ENCODE data around the gene YARS1. TPM values are rescaled to one million over a fixed set of nuclear protein-coding genes. Genes with fewer than 3 reads are reported as not detected.

Gene YARS1
- total RNA-seq, 1 experiment from 2014 or later = 194 TPM

DNA sequence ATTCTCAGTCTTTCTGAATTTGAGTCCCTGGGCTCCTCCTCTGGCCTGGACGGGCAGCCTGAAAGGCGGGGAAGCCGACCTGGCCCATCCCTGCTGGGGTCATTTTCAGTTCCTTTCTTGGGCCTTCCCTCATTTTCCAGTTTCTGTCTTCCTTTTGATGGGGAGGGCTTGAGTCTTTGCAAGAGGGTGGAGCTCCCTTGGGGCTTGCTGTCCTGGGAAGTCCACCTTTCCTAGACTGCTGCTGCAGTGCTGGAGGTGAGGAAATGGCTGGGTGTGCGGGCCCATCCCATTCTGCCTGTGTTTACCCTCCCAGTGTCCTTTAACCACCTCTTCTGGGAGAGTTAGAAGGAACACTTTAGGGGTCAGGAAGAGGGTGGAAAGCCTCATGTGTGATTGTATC, 74.2 kb downstream of the YARS1 start:
- H3K9ac ChIP-seq (ENCODE audit: extremely low read depth, insufficient read length, low read length) = no peak overlapping the region
- H2AK5ac ChIP-seq (ENCODE audit: insufficient read length, low read length) = no peak overlapping the region

More for the DNA sequence above, 74.2 kb downstream of the YARS1 start:
- Mint-ChIP-seq H3K4me3 (peak overlapping the region; percentile 75 to 83), H3K4me1 (peaks cover 29 to 32% of the 10 kb centered on the region in 2 experiments), H3K36me3 (ENCODE audit: insufficient read depth in 1 of 3, low read depth in 3 of 3) (peaks cover 0 to 10% (median 5%) of the 10 kb centered on the region in 3 experiments; a peak in 5 of 7 replicates), H3K27ac (no peak overlapping the region), H3K9me3 (no peaks in the 10 kb centered on the region), H3K27me3 (ENCODE audit: low read depth) (peaks cover 15% of the 10 kb centered on the region)
- no peak overlapping the region for H2BK5ac ChIP-seq (ENCODE audit: insufficient read length, low read length)
- no peak overlapping the region for H3K14ac ChIP-seq (ENCODE audit: insufficient read depth, low read length)
- H4K20me1 ChIP-seq (ENCODE audit: control insufficient read depth, insufficient read depth, insufficient read length) = no peaks in the 10 kb centered on the region
- DNase-seq = no peak
- no peaks in the 10 kb centered on the region for H3K79me2 ChIP-seq (ENCODE audit: insufficient read depth, low read length)
- peaks cover 3% of the 10 kb centered on the region; the same call in 1 of the 2 replicates for H3K4me1 ChIP-seq (ENCODE audit: insufficient read depth, low read length)
- no peak overlapping the region for H2BK20ac ChIP-seq (ENCODE audit: low read depth, low read length, poor library complexity, severe bottlenecking)
- no peak overlapping the region for H3K23ac ChIP-seq (ENCODE audit: insufficient read length, low read depth, low read length)
- H2BK120ac ChIP-seq (ENCODE audit: low read depth, low read length, poor library complexity, severe bottlenecking) = no peak overlapping the region
- no peak overlapping the region for H4K5ac ChIP-seq (ENCODE audit: insufficient read length, low read depth, low read length)
- no peak overlapping the region for H3K4ac ChIP-seq (ENCODE audit: low read depth, low read length)
- peaks cover 3% of the 10 kb centered on the region for H3K23me2 ChIP-seq (ENCODE audit: insufficient read length, low read depth, low read length, poor library complexity, severe bottlenecking)
- H2AFZ ChIP-seq (ENCODE audit: low read length) = no peak overlapping the region
- H4K8ac ChIP-seq (replicated peaks; ENCODE audit: insufficient read length, low read depth, low read length) = no peak overlapping the region
- H3K79me1 ChIP-seq (ENCODE audit: insufficient read depth, low read depth, low read length, poor library complexity, severe bottlenecking) = no peaks in the 10 kb centered on the region
- H3K9me3 ChIP-seq (ENCODE audit: control insufficient read depth, low read depth, low read length) = no peaks in the 10 kb centered on the region
- no peak overlapping the region for H2BK15ac ChIP-seq (ENCODE audit: low read depth, low read length)
- H3K56ac ChIP-seq (ENCODE audit: insufficient read length, low read depth, low read length) = no peak overlapping the region
- H4K91ac ChIP-seq (ENCODE audit: insufficient read length, low read depth, low read length) = no peak overlapping the region
- H3K4me2 ChIP-seq (ENCODE audit: insufficient read depth, insufficient read length, low read length) = peak overlapping the region; percentile 74
- no peak overlapping the region for H3T11ph ChIP-seq (ENCODE audit: low read length)
- no peak overlapping the region for H3K27ac ChIP-seq (ENCODE audit: insufficient read length, low read depth, low read length)
- TF ChIP-seq, protein P1, sequence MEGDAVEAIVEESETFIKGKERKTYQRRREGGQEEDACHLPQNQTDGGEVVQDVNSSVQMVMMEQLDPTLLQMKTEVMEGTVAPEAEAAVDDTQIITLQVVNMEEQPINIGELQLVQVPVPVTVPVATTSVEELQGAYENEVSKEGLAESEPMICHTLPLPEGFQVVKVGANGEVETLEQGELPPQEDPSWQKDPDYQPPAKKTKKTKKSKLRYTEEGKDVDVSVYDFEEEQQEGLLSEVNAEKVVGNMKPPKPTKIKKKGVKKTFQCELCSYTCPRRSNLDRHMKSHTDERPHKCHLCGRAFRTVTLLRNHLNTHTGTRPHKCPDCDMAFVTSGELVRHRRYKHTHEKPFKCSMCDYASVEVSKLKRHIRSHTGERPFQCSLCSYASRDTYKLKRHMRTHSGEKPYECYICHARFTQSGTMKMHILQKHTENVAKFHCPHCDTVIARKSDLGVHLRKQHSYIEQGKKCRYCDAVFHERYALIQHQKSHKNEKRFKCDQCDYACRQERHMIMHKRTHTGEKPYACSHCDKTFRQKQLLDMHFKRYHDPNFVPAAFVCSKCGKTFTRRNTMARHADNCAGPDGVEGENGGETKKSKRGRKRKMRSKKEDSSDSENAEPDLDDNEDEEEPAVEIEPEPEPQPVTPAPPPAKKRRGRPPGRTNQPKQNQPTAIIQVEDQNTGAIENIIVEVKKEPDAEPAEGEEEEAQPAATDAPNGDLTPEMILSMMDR (conservative IDR thresholded peaks at IDR 0.05) = no peak
- no CpG with 5 or more reads among the region's 4 CpGs for WGBS (ENCODE audit: extremely low coverage, insufficient read length, low lambda C conversion rate)
- no peak overlapping the region for H2BK12ac ChIP-seq (ENCODE audit: insufficient read length, low read depth, low read length)
- H3K18ac ChIP-seq (ENCODE audit: insufficient read length, low read depth, low read length) = no peak overlapping the region
- H3K27me3 ChIP-seq (ENCODE audit: insufficient read depth, low read length) = no peaks in the 10 kb centered on the region; the same call in 1 of the 2 replicates
